Psoas muscle (tissue), 8 donors: ENCODE results near the gene ETV6. TPM values are rescaled to one million over a fixed set of nuclear protein-coding genes. Genes with fewer than 3 reads are reported as not detected.
A peak's percentile ranks its signal among the peaks of the same experiment; 100 is the strongest.

Source experiments
- ATAC-seq, 4 donors: fragments of 200-7000 bp; cut with Tn5 transposase; one replicate each; pipeline ENCODE4 v1.9.1; 2020; ENCODE audit warnings: moderate library complexity in 3 of 4, mild to moderate bottlenecking in 2 of 4
- DNase-seq, 2 donors: peaks; one replicate each; pipeline ENCODE4 v3.0.0-alpha.2; 2020
- H3K27ac ChIP-seq: fragments of 200-600 bp; one replicate; pipeline ENCODE4 v1.8.0; 2022
- H3K27me3 ChIP-seq, 3 donors: fragments of 200-600 bp in 1 of 3; one replicate each; pipeline versions ENCODE4 v1.6.1 to v1.8.0; 2013 to 2022; ENCODE audit warnings: low read length in 2 of 3, mild to moderate bottlenecking in 2 of 3, moderate library complexity in 1 of 3; ENCODE audit not compliant: insufficient read depth in 3 of 3
- H3K36me3 ChIP-seq, 2 donors: fragments of 200-600 bp in 1 of 2; one replicate each; pipeline versions ENCODE4 v1.6.1 to v1.8.0; 2013 to 2022; ENCODE audit warnings: low read depth in 1 of 2, mild to moderate bottlenecking in 1 of 2, moderate library complexity in 1 of 2; ENCODE audit not compliant: insufficient read depth in 1 of 2
- H3K4me1 ChIP-seq: fragments of 200-600 bp; one replicate; pipeline ENCODE4 v1.8.0; 2022
- H3K4me3 ChIP-seq: fragments of 200-600 bp; one replicate; pipeline ENCODE4 v1.8.0; 2022; ENCODE audit warnings: mild to moderate bottlenecking
- H3K9me3 ChIP-seq: fragments of 200-600 bp; one replicate; pipeline ENCODE4 v1.8.0; 2022
- WGBS, 3 donors: extraction: QIAGEN DNeasy Blood & Tissue Kit; methylation state at CpG; one replicate each; pipeline versions ENCODE4 v1.1.6 to v1.1.7; 2013; 5-methylcytosine and 5-hydroxymethylcytosine counted together
- intact Hi-C, 2 donors: fragments of 100-400 bp; cut with DNase I; formaldehyde crosslinking; loops; one replicate each; pipeline versions ENCODE4 v1.11.0 to v1.14.2; 2022
- polyA plus RNA-seq, 3 donors: library from polyadenylated mRNA; stranded (reverse); fragments of 200-250 nt; gene quantifications; one replicate each; pipeline ENCODE4 v1.2.3, GENCODE V29; 2013
- total RNA-seq, 4 donors: library from RNA; stranded (reverse); fragmentation: NEBNext Ultra II Directional in 2 of 4; extraction: Animal tissue kit (Norgen Biotek cat#: 25700) in 2 of 4; gene quantifications; one replicate each; pipeline versions ENCODE4 v1.2.1 to v1.2.4, GENCODE V29; 2021 to 2023
- TF ChIP-seq, protein P1 (sequence below): fragments of 200-600 bp; IDR thresholded peaks from one replicate; pipeline ENCODE4 v1.8.0; 2022; ENCODE audit warnings: antibody characterized with exemption
- donor health status: healthy with polysubstance abuse.
- donor health status: DM: no; HTN: no; CAD: no; lungs with moderate emphysema.
- donor health status: Bipolar disorder and iron deficiency.
- donor health status: healthy.
- donor health status: DM: yes; HTN: yes; CAD: no.
- donor health status: DM: no; HTN: no; CAD: no.
- donor health status: DM: no; HTN: no; CAD: no.
- donor health status: DM: yes; HTN: yes; CAD: no.

Gene ETV6
- total and polyA plus RNA-seq, 7 donors: 2.8 to 22.9 (median 4.9) TPM

GRCh38 chr12:11693601-11694000, 44.1 kb downstream of the ETV6 start:
- TF ChIP-seq, protein P1, sequence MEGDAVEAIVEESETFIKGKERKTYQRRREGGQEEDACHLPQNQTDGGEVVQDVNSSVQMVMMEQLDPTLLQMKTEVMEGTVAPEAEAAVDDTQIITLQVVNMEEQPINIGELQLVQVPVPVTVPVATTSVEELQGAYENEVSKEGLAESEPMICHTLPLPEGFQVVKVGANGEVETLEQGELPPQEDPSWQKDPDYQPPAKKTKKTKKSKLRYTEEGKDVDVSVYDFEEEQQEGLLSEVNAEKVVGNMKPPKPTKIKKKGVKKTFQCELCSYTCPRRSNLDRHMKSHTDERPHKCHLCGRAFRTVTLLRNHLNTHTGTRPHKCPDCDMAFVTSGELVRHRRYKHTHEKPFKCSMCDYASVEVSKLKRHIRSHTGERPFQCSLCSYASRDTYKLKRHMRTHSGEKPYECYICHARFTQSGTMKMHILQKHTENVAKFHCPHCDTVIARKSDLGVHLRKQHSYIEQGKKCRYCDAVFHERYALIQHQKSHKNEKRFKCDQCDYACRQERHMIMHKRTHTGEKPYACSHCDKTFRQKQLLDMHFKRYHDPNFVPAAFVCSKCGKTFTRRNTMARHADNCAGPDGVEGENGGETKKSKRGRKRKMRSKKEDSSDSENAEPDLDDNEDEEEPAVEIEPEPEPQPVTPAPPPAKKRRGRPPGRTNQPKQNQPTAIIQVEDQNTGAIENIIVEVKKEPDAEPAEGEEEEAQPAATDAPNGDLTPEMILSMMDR: no peak
- Histone ChIP-seq H3K4me1 (peaks cover 42% of the 10 kb centered on the region), H3K36me3 (no peaks in the 10 kb centered on the region), H3K27ac (no peak overlapping the region), H3K4me3 (no peak overlapping the region), H3K9me3 (no peaks in the 10 kb centered on the region), H3K27me3 (no peaks in the 10 kb centered on the region)
- intact Hi-C loops: no loop called here
- ATAC-seq (no peak), DNase-seq (no peak)

DNA sequence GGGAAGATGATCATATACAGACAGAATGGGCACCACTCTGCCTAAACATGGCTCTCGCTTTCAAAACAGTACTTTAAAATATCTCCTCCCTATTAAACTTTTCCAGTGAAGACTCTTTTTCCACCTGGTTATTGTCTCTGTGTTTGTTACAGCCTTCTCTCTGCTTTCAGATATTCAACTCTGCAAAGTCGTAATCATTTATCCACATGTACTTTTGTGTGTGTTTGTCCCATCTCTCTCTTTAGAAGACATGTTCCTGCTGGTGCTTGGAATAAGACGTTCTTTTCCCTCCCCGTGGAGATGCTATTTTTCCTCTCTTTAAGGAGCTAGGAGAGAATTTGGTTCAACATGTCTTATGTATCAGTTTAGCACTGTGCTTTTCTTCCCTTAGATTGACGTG, 45.1 kb downstream of the ETV6 start:
- H3K27me3 ChIP-seq: no peaks in the 10 kb centered on the region
- ATAC-seq (no peak), DNase-seq (no peak)
- peaks cover 37% of the 10 kb centered on the region for H3K4me1 ChIP-seq
- TF ChIP-seq, protein P1: no peak
- H3K36me3 ChIP-seq: no peaks in the 10 kb centered on the region
- no peak overlapping the region for H3K27ac ChIP-seq
- WGBS, 3 donors: 66 to 76% (median 74%) methylated on average over 5 of the region's 5 CpGs
- no peaks in the 10 kb centered on the region for H3K9me3 ChIP-seq
- no peak overlapping the region for H3K4me3 ChIP-seq
- intact Hi-C loops: no loop called here

DNA sequence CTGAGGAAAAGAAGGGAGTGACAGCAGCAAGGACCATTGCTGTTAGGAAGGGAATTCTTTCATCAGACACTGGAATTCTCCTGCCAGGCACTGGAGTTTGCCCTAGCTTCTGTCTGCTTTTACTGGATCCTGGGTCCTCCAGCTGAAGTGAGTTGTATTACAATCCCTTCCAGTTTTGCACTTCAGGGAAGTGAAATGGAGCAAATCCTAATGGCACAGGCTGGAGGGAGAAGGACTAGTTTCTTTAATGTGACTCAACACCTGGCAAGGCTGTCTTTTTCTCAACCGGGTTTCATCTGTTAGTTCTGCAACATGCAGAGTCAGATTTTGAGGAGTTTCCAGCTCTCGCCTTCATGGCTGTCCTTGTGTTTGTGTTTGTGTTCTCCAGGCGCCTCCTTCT, 45.8 kb downstream of the ETV6 start:
- 47 to 71% (median 54%) methylated on average over 3 of the region's 3 CpGs for WGBS, 3 donors
- intact Hi-C loops: no loop called here

GRCh38 chr12:11696084-11696483, 46.6 kb downstream of the ETV6 start:
- TF ChIP-seq, protein P1: no peak

More for the DNA sequence above, 45.8 kb downstream of the ETV6 start:
- Histone ChIP-seq H3K9me3 (no peaks in the 10 kb centered on the region), H3K4me1 (peaks cover 39% of the 10 kb centered on the region), H3K36me3 (no peaks in the 10 kb centered on the region), H3K27ac (no peak overlapping the region), H3K4me3 (no peak overlapping the region), H3K27me3 (no peaks in the 10 kb centered on the region)
- TF ChIP-seq, protein P1: no peak
- DNase-seq (no peak), ATAC-seq (peak; percentile 67 to 84 (median 71))

GRCh38 chr12:11697131-11697530, 47.7 kb downstream of the ETV6 start:
- Histone ChIP-seq H3K36me3 (no peaks in the 10 kb centered on the region), H3K27ac (no peak overlapping the region), H3K4me1 (peaks cover 49% of the 10 kb centered on the region), H3K9me3 (no peaks in the 10 kb centered on the region), H3K27me3 (no peaks in the 10 kb centered on the region), H3K4me3 (no peak overlapping the region)
- TF ChIP-seq, protein P1: no peak
- WGBS, 3 donors: 91 to 94% (median 92%) methylated on average over 5 of the region's 5 CpGs
- DNase-seq (no peak), ATAC-seq (no peak)
- intact Hi-C loops: no loop called here

More at GRCh38 chr12:11696084-11696483, 46.6 kb downstream of the ETV6 start:
- DNase-seq (no peak), ATAC-seq (no peak)
- H3K4me1 ChIP-seq: peaks cover 46% of the 10 kb centered on the region
- H3K27ac ChIP-seq: no peak overlapping the region
- no peaks in the 10 kb centered on the region for H3K27me3 ChIP-seq
- H3K9me3 ChIP-seq: no peaks in the 10 kb centered on the region
- intact Hi-C loops: no loop called here
- WGBS, 3 donors: 98 to 99% (median 98%) methylated on average over 3 of the region's 3 CpGs
- H3K36me3 ChIP-seq: no peaks in the 10 kb centered on the region
- no peak overlapping the region for H3K4me3 ChIP-seq
